GM19468 (cell line): Measurements from ENCODE around the gene MCU.
"Not testable (repeated sequence)": the region's sequence is repeated elsewhere in the genome, so short reads cannot be mapped to it uniquely, and the experiment has no call there.

Experiments used
- ATAC-seq: cut with Tn5 transposase; IDR thresholded peaks from one replicate; pipeline ENCODE4 v1.9.1; 2021; ENCODE audit warnings: mild to moderate bottlenecking, moderate library complexity, moderate number of reproducible peaks; ENCODE audit not compliant: unreplicated experiment; ENCODE audit errors: extremely low read depth

The MCU gene

GRCh38 chr10:72756674-72757385 is 64.9 kb downstream of the MCU start:
- no peak for ATAC-seq

GRCh38 chr10:72757732-72758131 is 65.8 kb downstream of the MCU start:
- no peak for ATAC-seq

GRCh38 chr10:72758930-72759329 is 67.0 kb downstream of the MCU start:
- not testable (repeated sequence) for ATAC-seq

GRCh38 chr10:72759584-72759983 is 67.6 kb downstream of the MCU start:
- ATAC-seq, result no peak

- ATAC-seq, result no peak
These were observed 69.6 kb downstream of the MCU start for GRCh38 chr10:72761498-72761897.

- ATAC-seq, result no peak
These were observed 70.1 kb downstream of the MCU start for GRCh38 chr10:72762042-72762441.

GRCh38 chr10:72763201-72763600 is 71.3 kb downstream of the MCU start:
- ATAC-seq, result no peak

- ATAC-seq, result no peak
These were observed 72.2 kb downstream of the MCU start for GRCh38 chr10:72764151-72764550.

- ATAC-seq, result no peak
These were observed 73.3 kb downstream of the MCU start for GRCh38 chr10:72765051-72765745.

GRCh38 chr10:72771195-72771594 is 79.3 kb downstream of the MCU start:
- ATAC-seq, result not testable (repeated sequence)

GRCh38 chr10:72772031-72772430 is 80.1 kb downstream of the MCU start:
- ATAC-seq, result no peak

GRCh38 chr10:72779874-72780273 is 87.9 kb downstream of the MCU start:
- no peak for ATAC-seq

GRCh38 chr10:72782649-72783330 is 90.8 kb downstream of the MCU start:
- no peak for ATAC-seq

GRCh38 chr10:72783410-72783833 is 91.5 kb downstream of the MCU start:
- ATAC-seq, result no peak

- ATAC-seq, result no peak
These were observed 92.8 kb downstream of the MCU start for GRCh38 chr10:72784551-72785351.

- no peak for ATAC-seq
These were observed 93.5 kb downstream of the MCU start for GRCh38 chr10:72785409-72785808.

- ATAC-seq, result no peak
These were observed 98.5 kb downstream of the MCU start for GRCh38 chr10:72790216-72790990.

- no peak for ATAC-seq
These were observed 100.3 kb downstream of the MCU start for GRCh38 chr10:72792288-72792687.

GRCh38 chr10:72793752-72794151 is 101.8 kb downstream of the MCU start:
- no peak for ATAC-seq

- no peak for ATAC-seq
These were observed 102.3 kb downstream of the MCU start for GRCh38 chr10:72794260-72794659.
